ENCODE data around the gene PLAAT3.

The PLAAT3 gene

GRCh38 chr11:63560506-63561180, 53.6 kb downstream of the PLAAT3 start:
- DNase-seq (ENCODE audit: low spot score) = no peak
- TF ChIP-seq CTCF (conservative IDR thresholded peaks at IDR 0.05; ENCODE audit: low read depth) = no peak
- peak overlapping the region; percentile 95 for H3K27ac ChIP-seq
- CTCF ChIA-PET = no interaction called here
- POLR2A ChIA-PET (ENCODE audit: low non-redundant PET) = no interaction called here

GRCh38 chr11:63558459-63559157, 55.6 kb downstream of the PLAAT3 start:
- no peak for TF ChIP-seq CTCF (conservative IDR thresholded peaks at IDR 0.05; ENCODE audit: low read depth)
- POLR2A ChIA-PET (ENCODE audit: low non-redundant PET) = no interaction called here
- no peak for DNase-seq (ENCODE audit: low spot score)
- peak overlapping the region; percentile 95 for H3K27ac ChIP-seq
- CTCF ChIA-PET = interaction anchor here (0.6 to 1.3 kb wide), 2 partner anchors 50 to 79 kb away, joined by 3 read pairs; no protein-coding TSS in a partner anchor

- no peak for TF ChIP-seq CTCF (conservative IDR thresholded peaks at IDR 0.05; ENCODE audit: low read depth)
- ChIA-PET POLR2A (ENCODE audit: low non-redundant PET) (no interaction called here), CTCF (no interaction called here)
- no peak for DNase-seq (ENCODE audit: low spot score)
- no peak overlapping the region for H3K27ac ChIP-seq
Observed at GRCh38 chr11:63557570-63557969, 56.7 kb downstream of the PLAAT3 start.

GRCh38 chr11:63556404-63557013, 57.7 kb downstream of the PLAAT3 start:
- ChIA-PET CTCF (no interaction called here), POLR2A (ENCODE audit: low non-redundant PET) (no interaction called here)
- no peak overlapping the region for H3K27ac ChIP-seq
- DNase-seq (ENCODE audit: low spot score) = no peak
- no peak for TF ChIP-seq CTCF (conservative IDR thresholded peaks at IDR 0.05; ENCODE audit: low read depth)

GRCh38 chr11:63554877-63555223, 59.4 kb downstream of the PLAAT3 start:
- CTCF ChIA-PET = no interaction called here
- no peak for DNase-seq (ENCODE audit: low spot score)
- POLR2A ChIA-PET (ENCODE audit: low non-redundant PET) = no interaction called here

GRCh38 chr11:63553759-63554158, 60.5 kb downstream of the PLAAT3 start:
- H3K27ac ChIP-seq = peak overlapping the region; percentile 21; the same call in 1 of the 2 replicates
- DNase-seq (ENCODE audit: low spot score) = no peak
- CTCF ChIA-PET = no interaction called here
- TF ChIP-seq CTCF (conservative IDR thresholded peaks at IDR 0.05; ENCODE audit: low read depth) = no peak
- POLR2A ChIA-PET (ENCODE audit: low non-redundant PET) = no interaction called here

More at GRCh38 chr11:63554877-63555223, 59.4 kb downstream of the PLAAT3 start:
- H3K27ac ChIP-seq = no peak overlapping the region
- no peak for TF ChIP-seq CTCF (conservative IDR thresholded peaks at IDR 0.05; ENCODE audit: low read depth)
